Endodermal cell (in vitro differentiated cells): ENCODE results near the gene ANKRD45. TPM values are rescaled to one million over a fixed set of nuclear protein-coding genes. Genes with fewer than 3 reads are reported as not detected.

ENCODE experiments used
- DNase-seq: peaks from one replicate; pipeline ENCODE4 v3.0.0-alpha.2; 2017
- H3K27ac ChIP-seq: 2 replicates; pipeline ENCODE4 v1.5.1; 2013; ENCODE audit warnings: mild to moderate bottlenecking, low read depth, low read length, moderate library complexity
- H3K27me3 ChIP-seq: 2 replicates; pipeline ENCODE4 v1.6.1; 2013; ENCODE audit warnings: mild to moderate bottlenecking, low read length, moderate library complexity; ENCODE audit not compliant: insufficient read depth, control insufficient read depth, poor library complexity, severe bottlenecking
- H3K36me3 ChIP-seq: 2 replicates; pipeline ENCODE4 v1.7.0; 2013; ENCODE audit warnings: mild to moderate bottlenecking, low read length, moderate library complexity; ENCODE audit not compliant: control insufficient read depth, insufficient read depth
- H3K4me1 ChIP-seq: one replicate; pipeline ENCODE4 v1.7.0; 2013; ENCODE audit warnings: low read length; ENCODE audit not compliant: control insufficient read depth, insufficient read depth
- H3K4me3 ChIP-seq: 2 replicates; pipeline ENCODE4 v1.5.1; 2013; ENCODE audit warnings: mild to moderate bottlenecking, low read length, moderate library complexity
- H3K9ac ChIP-seq: 2 replicates; pipeline ENCODE4 v1.6.1; 2013; ENCODE audit warnings: mild to moderate bottlenecking, low read length, moderate library complexity; ENCODE audit not compliant: poor library complexity, severe bottlenecking; ENCODE audit errors: extremely low read depth
- H3K9me3 ChIP-seq: 2 replicates; pipeline ENCODE4 v1.6.1; 2013; ENCODE audit warnings: mild to moderate bottlenecking, low read length, moderate library complexity; ENCODE audit not compliant: control insufficient read depth
- H3K27ac Mint-ChIP-seq: 2 replicates; pipeline ENCODE4 v1.8.0; 2020; ENCODE audit warnings: mixed read lengths
- H3K27me3 Mint-ChIP-seq: 2 replicates; pipeline ENCODE4 v1.8.0; 2021; ENCODE audit warnings: mild to moderate bottlenecking, mixed read lengths; ENCODE audit not compliant: insufficient read depth
- H3K36me3 Mint-ChIP-seq: 2 replicates; pipeline ENCODE4 v1.8.0; 2020; ENCODE audit warnings: low read depth, mixed read lengths
- H3K4me1 Mint-ChIP-seq: 2 replicates; pipeline ENCODE4 v1.8.0; 2020; ENCODE audit warnings: mixed read lengths
- H3K4me3 Mint-ChIP-seq: 2 replicates; pipeline ENCODE4 v1.8.0; 2020; ENCODE audit warnings: mild to moderate bottlenecking, moderate library complexity, mixed read lengths
- H3K9me3 Mint-ChIP-seq: 2 replicates; pipeline ENCODE4 v1.8.0; 2020; ENCODE audit warnings: mild to moderate bottlenecking, mixed read lengths
- whole genome bisulfite sequencing, 2 experiments: methylation state at CpG; one replicate each; pipeline versions ENCODE4 v1.1.5 to v1.1.7; 2013; ENCODE audit warnings: missing lambda C conversion rate in 2 of 2, mixed read lengths in 1 of 2; ENCODE audit not compliant: insufficient coverage in 1 of 2, insufficient read length in 1 of 2; 5-methylcytosine and 5-hydroxymethylcytosine counted together
- total RNA-seq, 2 donors: library from RNA; stranded (reverse); fragmentation: NEBNext Ultra II Directional in 1 of 2; extraction: Animal tissue kit (Norgen Biotek cat#: 25700) in 1 of 2; gene quantifications; 2 replicates in 1 of 2; 3 replicates in 1 of 2; pipeline ENCODE4 v1.2.1, GENCODE V29; 2021
- TF ChIP-seq, protein P1 (sequence below): fragments of 200-600 bp; sonication (generic); conservative IDR thresholded peaks from 2 replicates; pipeline ENCODE4 v1.5.0; 2021; ENCODE audit warnings: antibody characterized with exemption, mild to moderate bottlenecking

Gene ANKRD45
- total RNA-seq, 2 donors from 2014 or later: 1.5 to 1.9 TPM

GRCh38 chr1:173581383-173582079, 88.1 kb downstream of the ANKRD45 start:
- 50% methylated on average over 1 of the region's 1 CpG; no CpG with 5 or more reads in 1 of the 2 experiments for WGBS, 2 experiments
- H3K4me3 Mint-ChIP-seq: no peak overlapping the region
- no peaks in the 10 kb centered on the region for H3K36me3 ChIP-seq

DNA sequence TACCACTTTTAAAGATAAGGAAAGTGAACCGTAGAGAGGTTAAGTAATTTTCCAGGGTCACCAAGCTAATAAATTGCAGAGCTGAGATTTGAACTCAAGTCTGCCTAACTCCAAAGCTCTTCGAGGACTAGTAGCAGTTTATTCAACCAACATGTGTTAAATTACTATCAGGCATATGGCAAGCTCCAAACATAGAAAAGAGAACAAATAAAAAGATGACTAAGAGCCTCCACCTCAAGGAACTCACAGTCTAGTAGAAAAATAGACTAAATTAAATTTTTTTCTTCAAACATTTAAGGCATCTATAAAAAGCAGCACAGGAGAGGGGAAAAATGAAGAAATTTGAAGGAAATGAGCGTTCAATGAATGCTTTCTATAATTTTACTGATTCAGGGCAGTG, 89.0 kb downstream of the ANKRD45 start:
- no peak overlapping the region for H3K4me3 ChIP-seq
- H3K9ac ChIP-seq: no peak overlapping the region
- no peaks in the 10 kb centered on the region for H3K9me3 Mint-ChIP-seq
- H3K27me3 Mint-ChIP-seq: peaks cover 2% of the 10 kb centered on the region
- H3K27me3 ChIP-seq: peaks cover 8% of the 10 kb centered on the region
- no peak overlapping the region for H3K27ac ChIP-seq
- TF ChIP-seq, protein P1, sequence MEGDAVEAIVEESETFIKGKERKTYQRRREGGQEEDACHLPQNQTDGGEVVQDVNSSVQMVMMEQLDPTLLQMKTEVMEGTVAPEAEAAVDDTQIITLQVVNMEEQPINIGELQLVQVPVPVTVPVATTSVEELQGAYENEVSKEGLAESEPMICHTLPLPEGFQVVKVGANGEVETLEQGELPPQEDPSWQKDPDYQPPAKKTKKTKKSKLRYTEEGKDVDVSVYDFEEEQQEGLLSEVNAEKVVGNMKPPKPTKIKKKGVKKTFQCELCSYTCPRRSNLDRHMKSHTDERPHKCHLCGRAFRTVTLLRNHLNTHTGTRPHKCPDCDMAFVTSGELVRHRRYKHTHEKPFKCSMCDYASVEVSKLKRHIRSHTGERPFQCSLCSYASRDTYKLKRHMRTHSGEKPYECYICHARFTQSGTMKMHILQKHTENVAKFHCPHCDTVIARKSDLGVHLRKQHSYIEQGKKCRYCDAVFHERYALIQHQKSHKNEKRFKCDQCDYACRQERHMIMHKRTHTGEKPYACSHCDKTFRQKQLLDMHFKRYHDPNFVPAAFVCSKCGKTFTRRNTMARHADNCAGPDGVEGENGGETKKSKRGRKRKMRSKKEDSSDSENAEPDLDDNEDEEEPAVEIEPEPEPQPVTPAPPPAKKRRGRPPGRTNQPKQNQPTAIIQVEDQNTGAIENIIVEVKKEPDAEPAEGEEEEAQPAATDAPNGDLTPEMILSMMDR: no peak
- H3K27ac Mint-ChIP-seq: no peak overlapping the region
- WGBS, 2 experiments: 90 to 91% methylated on average over 1 to 3 of the region's 3 CpGs
- no peaks in the 10 kb centered on the region for H3K36me3 Mint-ChIP-seq
- no peaks in the 10 kb centered on the region for H3K36me3 ChIP-seq
- H3K4me1 Mint-ChIP-seq: peaks cover 14% of the 10 kb centered on the region
- DNase-seq: no peak
- H3K4me3 Mint-ChIP-seq: no peak overlapping the region
- H3K4me1 ChIP-seq: no peaks in the 10 kb centered on the region
- H3K9me3 ChIP-seq: no peaks in the 10 kb centered on the region

More at GRCh38 chr1:173581383-173582079, 88.1 kb downstream of the ANKRD45 start:
- no peak overlapping the region for H3K27ac Mint-ChIP-seq
- Histone ChIP-seq H3K4me1 (no peaks in the 10 kb centered on the region), H3K9me3 (no peaks in the 10 kb centered on the region), H3K27ac (no peak overlapping the region), H3K27me3 (peaks cover 8% of the 10 kb centered on the region), H3K4me3 (no peak overlapping the region), H3K9ac (no peak overlapping the region)
- peaks cover 14% of the 10 kb centered on the region for H3K4me1 Mint-ChIP-seq
- H3K36me3 Mint-ChIP-seq: no peaks in the 10 kb centered on the region
- no peak for DNase-seq
- peaks cover 2% of the 10 kb centered on the region for H3K27me3 Mint-ChIP-seq
- H3K9me3 Mint-ChIP-seq: no peaks in the 10 kb centered on the region
- TF ChIP-seq, protein P1: no peak

DNA sequence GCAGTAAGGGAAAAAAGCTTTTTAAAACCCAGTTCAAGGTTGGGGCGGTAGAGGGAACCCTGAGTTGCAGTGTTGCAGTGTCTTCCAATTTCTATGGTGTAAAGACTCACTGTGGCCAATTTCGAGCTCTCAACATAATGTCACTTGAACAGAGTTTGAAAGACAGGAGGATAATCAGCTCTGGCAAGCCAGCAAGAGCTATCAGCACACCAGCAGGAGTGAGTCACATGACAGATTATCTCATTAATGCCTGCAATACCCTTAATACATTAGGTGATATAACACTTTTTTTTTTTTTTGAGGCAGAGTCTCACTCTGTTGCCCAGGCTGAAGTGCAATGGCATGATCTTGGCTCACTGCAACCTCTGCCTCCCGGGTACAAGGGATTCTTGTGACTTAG, 89.6 kb downstream of the ANKRD45 start:
- no peak for DNase-seq
- H3K36me3 Mint-ChIP-seq: no peaks in the 10 kb centered on the region
- no peaks in the 10 kb centered on the region for H3K9me3 Mint-ChIP-seq
- Histone ChIP-seq H3K9ac (no peak overlapping the region), H3K27me3 (peaks cover 8% of the 10 kb centered on the region), H3K27ac (no peak overlapping the region), H3K9me3 (no peaks in the 10 kb centered on the region), H3K4me3 (no peak overlapping the region), H3K4me1 (no peaks in the 10 kb centered on the region), H3K36me3 (no peaks in the 10 kb centered on the region)
- TF ChIP-seq, protein P1: no peak
- H3K27ac Mint-ChIP-seq: no peak overlapping the region
- peaks cover 14% of the 10 kb centered on the region for H3K4me1 Mint-ChIP-seq
- H3K4me3 Mint-ChIP-seq: no peak overlapping the region
- peaks cover 2% of the 10 kb centered on the region for H3K27me3 Mint-ChIP-seq
- 93 to 94% methylated on average over 3 of the region's 3 CpGs for WGBS, 2 experiments
